Calu3 (cell line): ENCODE data around the gene CSTA. TPM values are rescaled to one million over a fixed set of nuclear protein-coding genes. Genes with fewer than 3 reads are reported as not detected.

Experiments used
- BruUV-seq: library from RNA; stranded (reverse); fragments of 400-500 nt; replicated peaks from 2 replicates; lab custom pipeline; 2021; lab: Mats Ljungman, UMichigan
- CTCF ChIA-PET: fragments of 300-600 bp; sonication (Branson Sonifier 250); formaldehyde crosslinking; loops from one replicate; lab custom pipeline; 2022; ENCODE audit warnings: antibody characterized with exemption; lab: Charles Lee
- DNase-seq: peaks from one replicate; pipeline ENCODE4 v3.0.0; 2022
- H3K27ac Mint-ChIP-seq: one replicate; pipeline ENCODE4 v1.8.0; 2022; ENCODE audit warnings: mixed read lengths; ENCODE audit not compliant: unreplicated experiment
- H3K27me3 Mint-ChIP-seq: one replicate; pipeline ENCODE4 v1.8.0; 2022; ENCODE audit warnings: mixed read lengths; ENCODE audit not compliant: unreplicated experiment
- H3K36me3 Mint-ChIP-seq: one replicate; pipeline ENCODE4 v1.8.0; 2022; ENCODE audit warnings: mild to moderate bottlenecking, moderate library complexity, mixed read lengths; ENCODE audit not compliant: insufficient read depth, unreplicated experiment
- H3K4me1 Mint-ChIP-seq: one replicate; pipeline ENCODE4 v1.8.0; 2022; ENCODE audit warnings: mild to moderate bottlenecking, low read depth, mixed read lengths; ENCODE audit not compliant: unreplicated experiment
- H3K4me3 Mint-ChIP-seq: one replicate; pipeline ENCODE4 v1.8.0; 2022; ENCODE audit warnings: mild to moderate bottlenecking, low read depth, moderate library complexity, mixed read lengths; ENCODE audit not compliant: unreplicated experiment
- H3K9me3 Mint-ChIP-seq: one replicate; pipeline ENCODE4 v1.8.0; 2022; ENCODE audit warnings: low read depth, mixed read lengths; ENCODE audit not compliant: unreplicated experiment
- intact Hi-C: fragments of 100-400 bp; cut with micrococcal nuclease; formaldehyde crosslinking; loops from one replicate; pipeline ENCODE4 v1.10.0; 2022; ENCODE audit not compliant: unreplicated experiment
- total RNA-seq: library from RNA; stranded (reverse); gene quantifications from 2 replicates; pipeline ENCODE4 v1.2.3, GENCODE V29; 2022
- TF ChIP-seq, protein P1 (sequence below): fragments of 200-600 bp; IDR thresholded peaks from one replicate; pipeline ENCODE4 v1.8.0; 2022; ENCODE audit warnings: antibody characterized with exemption; ENCODE audit not compliant: unreplicated experiment

CSTA gene
- total RNA-seq, 1 experiment from 2014 or later = not detected

GRCh38 chr3:122355612-122356011, 30.6 kb downstream of the CSTA start:
- H3K27ac Mint-ChIP-seq = no peak overlapping the region
- H3K36me3 Mint-ChIP-seq = peaks cover 7% of the 10 kb centered on the region
- no peaks in the 10 kb centered on the region for H3K4me1 Mint-ChIP-seq
- TF ChIP-seq, protein P1, sequence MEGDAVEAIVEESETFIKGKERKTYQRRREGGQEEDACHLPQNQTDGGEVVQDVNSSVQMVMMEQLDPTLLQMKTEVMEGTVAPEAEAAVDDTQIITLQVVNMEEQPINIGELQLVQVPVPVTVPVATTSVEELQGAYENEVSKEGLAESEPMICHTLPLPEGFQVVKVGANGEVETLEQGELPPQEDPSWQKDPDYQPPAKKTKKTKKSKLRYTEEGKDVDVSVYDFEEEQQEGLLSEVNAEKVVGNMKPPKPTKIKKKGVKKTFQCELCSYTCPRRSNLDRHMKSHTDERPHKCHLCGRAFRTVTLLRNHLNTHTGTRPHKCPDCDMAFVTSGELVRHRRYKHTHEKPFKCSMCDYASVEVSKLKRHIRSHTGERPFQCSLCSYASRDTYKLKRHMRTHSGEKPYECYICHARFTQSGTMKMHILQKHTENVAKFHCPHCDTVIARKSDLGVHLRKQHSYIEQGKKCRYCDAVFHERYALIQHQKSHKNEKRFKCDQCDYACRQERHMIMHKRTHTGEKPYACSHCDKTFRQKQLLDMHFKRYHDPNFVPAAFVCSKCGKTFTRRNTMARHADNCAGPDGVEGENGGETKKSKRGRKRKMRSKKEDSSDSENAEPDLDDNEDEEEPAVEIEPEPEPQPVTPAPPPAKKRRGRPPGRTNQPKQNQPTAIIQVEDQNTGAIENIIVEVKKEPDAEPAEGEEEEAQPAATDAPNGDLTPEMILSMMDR = no peak
- H3K9me3 Mint-ChIP-seq = no peaks in the 10 kb centered on the region
- H3K4me3 Mint-ChIP-seq = no peak overlapping the region
- no TSS peak for BruUV-seq
- CTCF ChIA-PET = interaction anchor here (2.9 kb wide), 1 partner anchor 50 kb away, joined by 21 read pairs; no protein-coding TSS in a partner anchor
- no peaks in the 10 kb centered on the region for H3K27me3 Mint-ChIP-seq
- intact Hi-C loops = loop anchor here (1.0 to 10.0 kb wide), 4 partner anchors 49 to 811 kb away; partner anchors contain the start of gene POLQ
- DNase-seq = no peak

- TF ChIP-seq, protein P1 = peak; percentile 27
- no TSS peak for BruUV-seq
- Mint-ChIP-seq H3K27ac (no peak overlapping the region), H3K9me3 (no peaks in the 10 kb centered on the region), H3K36me3 (peaks cover 7% of the 10 kb centered on the region), H3K4me3 (no peak overlapping the region), H3K4me1 (no peaks in the 10 kb centered on the region), H3K27me3 (no peaks in the 10 kb centered on the region)
- CTCF ChIA-PET = interaction anchor here (2.9 kb wide), 1 partner anchor 50 kb away, joined by 21 read pairs; no protein-coding TSS in a partner anchor
- intact Hi-C loops = loop anchor here (1.0 to 10.0 kb wide), 4 partner anchors 50 to 812 kb away; partner anchors contain the start of gene POLQ
- DNase-seq = peak; percentile 66
Measured at GRCh38 chr3:122356402-122356801, 31.4 kb downstream of the CSTA start.

- Mint-ChIP-seq H3K4me3 (no peak overlapping the region), H3K9me3 (no peaks in the 10 kb centered on the region), H3K27ac (no peak overlapping the region), H3K36me3 (peaks cover 7% of the 10 kb centered on the region), H3K4me1 (no peaks in the 10 kb centered on the region), H3K27me3 (no peaks in the 10 kb centered on the region)
- CTCF ChIA-PET = interaction anchor here (1.2 to 2.9 kb wide), 2 partner anchors 52 kb away, joined by 6 to 21 read pairs; no protein-coding TSS in a partner anchor
- TF ChIP-seq, protein P1 = no peak
- intact Hi-C loops = loop anchor here (2.0 to 10.0 kb wide), 3 partner anchors 103 to 813 kb away; partner anchors contain the start of gene POLQ
- no peak for DNase-seq
- no TSS peak for BruUV-seq
Measured at GRCh38 chr3:122357828-122358702, 33.0 kb downstream of the CSTA start.

GRCh38 chr3:122358703-122359032, 33.6 kb downstream of the CSTA start:
- no peak for DNase-seq
- Mint-ChIP-seq H3K9me3 (no peaks in the 10 kb centered on the region), H3K4me3 (no peak overlapping the region), H3K36me3 (peaks cover 7% of the 10 kb centered on the region), H3K27me3 (no peaks in the 10 kb centered on the region), H3K27ac (no peak overlapping the region), H3K4me1 (no peaks in the 10 kb centered on the region)
- CTCF ChIA-PET = interaction anchor here (1.2 kb wide), 1 partner anchor 52 kb away, joined by 6 read pairs; no protein-coding TSS in a partner anchor
- no TSS peak for BruUV-seq
- TF ChIP-seq, protein P1 = no peak
- intact Hi-C loops = loop anchor here (10.0 kb wide), 2 partner anchors 104 to 814 kb away; partner anchors contain the start of gene POLQ
